Naive thymus-derived CD4-positive, alpha-beta T cell (primary cell): ENCODE results near the gene PPIA. TPM values are rescaled to one million over a fixed set of nuclear protein-coding genes. Genes with fewer than 3 reads are reported as not detected.
"Not testable (repeated sequence)": the region's sequence is repeated elsewhere in the genome, so short reads cannot be mapped to it uniquely, and the experiment has no call there.

ENCODE experiments used
- ATAC-seq: fragments of 150-1000 bp; cut with Tn5 transposase; 2 replicates; pipeline ENCODE4 v1.10.0; 2021; ENCODE audit warnings: mild to moderate bottlenecking, moderate library complexity
- CTCF ChIA-PET: fragments of 350-600 bp; sonication (Branson Sonifier 250); formaldehyde crosslinking; loops from one replicate; lab custom pipeline; 2021; ENCODE audit warnings: antibody characterized with exemption; lab: Charles Lee
- POLR2A ChIA-PET: fragments of 350-600 bp; sonication (Branson Sonifier 250); formaldehyde crosslinking; loops from one replicate; lab custom pipeline; 2021; ENCODE audit warnings: antibody characterized with exemption, inconsistent platforms; lab: Charles Lee
- DNase-seq, 9 donors: peaks; one replicate each; pipeline versions ENCODE4 v3.0.0 to v3.0.0-alpha.2; 2020 to 2022; ENCODE audit warnings: mixed read lengths in 1 of 9
- H3K27ac ChIP-seq: one replicate; pipeline ENCODE4 v1.7.0; 2013; ENCODE audit warnings: mild to moderate bottlenecking, low read depth, low read length, moderate library complexity
- H3K27me3 ChIP-seq, 2 donors: one replicate each; pipeline ENCODE4 v1.7.0; 2013; ENCODE audit warnings: low read length in 2 of 2, mild to moderate bottlenecking in 2 of 2, moderate library complexity in 2 of 2; ENCODE audit not compliant: control insufficient read depth in 2 of 2, insufficient read depth in 2 of 2
- H3K36me3 ChIP-seq, 3 experiments: 1 replicate in 2 of 3; 2 replicates in 1 of 3; pipeline ENCODE4 v1.7.0; 2013; ENCODE audit warnings: low read length in 3 of 3, mild to moderate bottlenecking in 3 of 3, moderate library complexity in 1 of 3; ENCODE audit not compliant: insufficient read depth in 3 of 3, control insufficient read depth in 2 of 3
- H3K4me1 ChIP-seq, 2 donors: one replicate each; pipeline ENCODE4 v1.7.0; 2013; ENCODE audit warnings: low read length in 2 of 2, mild to moderate bottlenecking in 2 of 2, moderate library complexity in 1 of 2; ENCODE audit not compliant: control insufficient read depth in 2 of 2, insufficient read depth in 2 of 2
- H3K4me3 ChIP-seq: 2 replicates; pipeline ENCODE4 v1.7.0; 2013; ENCODE audit warnings: mild to moderate bottlenecking, low read length
- H3K9me3 ChIP-seq, 3 experiments: 1 replicate in 2 of 3; 2 replicates in 1 of 3; pipeline ENCODE4 v1.7.0; 2013; ENCODE audit warnings: low read length in 3 of 3; ENCODE audit not compliant: control insufficient read depth in 2 of 3
- H3K27ac Mint-ChIP-seq, 9 donors: one replicate each; pipeline ENCODE4 v1.8.0; 2020 to 2022; ENCODE audit warnings: mixed read lengths in 9 of 9, mild to moderate bottlenecking in 8 of 9, moderate library complexity in 5 of 9, inconsistent platforms in 2 of 9
- H3K27me3 Mint-ChIP-seq, 5 donors: one replicate each; pipeline ENCODE4 v1.8.0; 2021 to 2022; ENCODE audit warnings: mixed read lengths in 5 of 5, mild to moderate bottlenecking in 1 of 5
- H3K36me3 Mint-ChIP-seq, 5 donors: one replicate each; pipeline ENCODE4 v1.8.0; 2020 to 2022; ENCODE audit warnings: mixed read lengths in 5 of 5, mild to moderate bottlenecking in 3 of 5, inconsistent platforms in 1 of 5
- H3K4me1 Mint-ChIP-seq, 7 donors: one replicate each; pipeline ENCODE4 v1.8.0; 2020 to 2022; ENCODE audit warnings: mixed read lengths in 7 of 7, mild to moderate bottlenecking in 3 of 7, inconsistent platforms in 1 of 7
- H3K4me3 Mint-ChIP-seq, 10 donors: one replicate each; pipeline ENCODE4 v1.8.0; 2020 to 2022; ENCODE audit warnings: mild to moderate bottlenecking in 10 of 10, mixed read lengths in 10 of 10, moderate library complexity in 6 of 10, inconsistent platforms in 2 of 10
- H3K9me3 Mint-ChIP-seq, 11 donors: one replicate each; pipeline ENCODE4 v1.8.0; 2020 to 2022; ENCODE audit warnings: mixed read lengths in 11 of 11, mild to moderate bottlenecking in 4 of 11, inconsistent platforms in 1 of 11, moderate library complexity in 1 of 11
- intact Hi-C, 2 donors: fragments of 100-400 bp; cut with micrococcal nuclease; formaldehyde crosslinking; loops; one replicate each; pipeline ENCODE4 v1.15.1; 2023
- polyA plus RNA-seq, 2 donors: library from polyadenylated mRNA; unstranded; fragments of 300-500 nt; fragmentation: Illumina TruSeq; gene quantifications; one replicate each; pipeline ENCODE4 v1.2.3, GENCODE V29; 2021
- total RNA-seq, 6 experiments: library from RNA in 5 of 6; stranded (reverse) in 5 of 6; gene quantifications; 1 replicate in 5 of 6; 2 replicates in 1 of 6; pipeline ENCODE4 v1.2.3 and lab custom pipeline; 2021 to 2026

PPIA gene
- total and polyA plus RNA-seq, 7 experiments from 2014 or later, result 535 to 3,303 (median 639) TPM

DNA sequence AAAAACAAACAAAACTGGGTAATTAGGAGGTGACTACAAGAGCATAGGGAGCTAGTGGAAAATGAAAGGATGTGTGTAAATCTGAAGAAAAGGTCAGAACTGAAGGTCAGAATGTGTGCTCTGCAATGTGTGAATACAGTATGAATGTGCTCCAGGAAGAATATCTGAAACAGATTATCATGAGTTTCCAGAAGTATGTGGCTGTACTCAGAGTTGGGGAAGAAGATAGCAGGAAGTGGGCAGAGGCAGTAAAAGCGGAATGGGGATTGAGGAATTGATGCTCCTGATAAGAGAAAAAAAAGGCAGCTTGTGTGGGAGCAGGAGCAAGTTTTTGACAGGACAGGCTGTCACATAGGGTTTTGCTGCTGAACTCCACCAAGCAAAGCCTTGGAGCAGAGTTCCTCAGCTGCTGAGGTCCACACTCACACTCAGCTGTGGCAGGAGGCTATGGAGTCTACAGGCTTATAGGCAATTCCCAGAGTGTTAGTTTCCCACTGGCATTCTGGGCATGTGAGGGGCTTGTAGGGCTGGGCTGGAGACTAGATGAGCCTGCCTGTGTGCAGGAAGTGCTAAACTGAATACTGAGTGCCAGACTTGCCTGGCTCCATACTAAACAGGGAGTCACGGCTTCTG, 28.5 kb downstream of the PPIA start:
- peak overlapping the region; percentile 1 to 93 (median 62) for H3K27ac Mint-ChIP-seq
- no peaks in the 10 kb centered on the region for H3K9me3 Mint-ChIP-seq
- H3K4me1 ChIP-seq, result no peaks in the 10 kb centered on the region
- no peaks in the 10 kb centered on the region for H3K27me3 ChIP-seq
- ATAC-seq (peak; percentile 26), DNase-seq (no peak)
- H3K4me3 Mint-ChIP-seq, result no peak overlapping the region
- no peak overlapping the region for H3K27ac ChIP-seq
- H3K9me3 ChIP-seq, result no peaks in the 10 kb centered on the region
- H3K36me3 ChIP-seq, result peaks cover 0 to 26% (median 6%) of the 10 kb centered on the region in 3 experiments
- H3K4me3 ChIP-seq, result no peak overlapping the region
- intact Hi-C loops, result no loop called here
- peaks cover 0 to 26% (median 5%) of the 10 kb centered on the region in 5 donors for H3K36me3 Mint-ChIP-seq
- peaks cover 4 to 26% (median 12%) of the 10 kb centered on the region in 7 donors for H3K4me1 Mint-ChIP-seq
- ChIA-PET POLR2A (interaction anchor here (0.6 to 0.9 kb wide), 2 partner anchors 28 to 126 kb away, joined by 3 read pairs; no protein-coding TSS in a partner anchor), CTCF (interaction anchor here (0.5 kb wide), 1 partner anchor 14 kb away, joined by 3 read pairs; no protein-coding TSS in a partner anchor)
- H3K27me3 Mint-ChIP-seq, result no peaks in the 10 kb centered on the region

DNA sequence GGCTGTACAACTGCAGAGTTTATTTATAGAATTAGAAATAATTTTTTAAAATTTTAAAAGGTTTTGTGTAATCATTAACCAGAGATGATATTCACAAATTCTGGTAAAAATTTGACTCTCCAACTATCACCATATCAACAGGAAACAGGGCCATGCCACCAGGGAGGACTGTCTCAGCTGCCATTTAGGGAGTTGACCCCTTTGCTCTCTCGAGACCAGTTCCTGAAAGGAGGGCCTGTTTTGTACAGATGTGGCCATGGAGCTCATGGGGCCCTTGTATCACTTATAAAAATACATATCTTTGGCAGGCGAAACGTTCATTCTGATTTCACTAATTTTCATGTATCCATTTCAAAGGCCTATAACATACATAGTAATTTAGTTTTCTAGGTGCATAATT, 31.1 kb downstream of the PPIA start:
- Mint-ChIP-seq H3K9me3 (no peaks in the 10 kb centered on the region), H3K4me1 (peaks cover 4 to 26% (median 10%) of the 10 kb centered on the region in 7 donors), H3K27ac (peak overlapping the region in 6 of 9 donors; percentile 9 to 77 (median 47)), H3K36me3 (peaks cover 0 to 32% (median 12%) of the 10 kb centered on the region in 5 donors), H3K4me3 (no peak overlapping the region), H3K27me3 (no peaks in the 10 kb centered on the region)
- no peak overlapping the region for H3K4me3 ChIP-seq
- ChIA-PET POLR2A (interaction anchor here (1.6 kb wide), 1 partner anchor 11 kb away, joined by 4 read pairs; no protein-coding TSS in a partner anchor), CTCF (no interaction called here)
- ATAC-seq (no peak), DNase-seq (no peak)
- no peaks in the 10 kb centered on the region for H3K4me1 ChIP-seq
- no peaks in the 10 kb centered on the region for H3K9me3 ChIP-seq
- no peaks in the 10 kb centered on the region for H3K27me3 ChIP-seq
- no peak overlapping the region for H3K27ac ChIP-seq
- H3K36me3 ChIP-seq, result peaks cover 0 to 43% (median 6%) of the 10 kb centered on the region in 3 experiments
- intact Hi-C loops, result no loop called here

DNA sequence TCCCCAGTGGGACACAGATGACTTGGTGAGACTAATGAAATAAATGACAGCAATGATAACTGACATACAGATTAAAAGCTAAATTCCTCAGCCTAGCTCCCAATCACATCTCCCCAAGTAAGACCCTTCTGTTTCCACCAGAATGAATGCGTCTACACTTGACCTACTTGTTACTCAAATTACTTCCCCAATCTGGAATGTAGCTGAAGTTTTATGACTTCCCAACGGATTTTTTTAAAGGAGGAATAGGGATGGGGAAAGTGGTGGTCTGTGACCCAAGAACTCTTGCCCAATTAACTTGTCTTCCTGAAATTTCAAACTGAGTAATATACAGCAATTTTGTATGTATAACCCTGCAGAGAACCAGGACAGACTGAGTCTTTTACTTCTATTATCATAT, 42.3 kb downstream of the PPIA start:
- Mint-ChIP-seq H3K36me3 (peaks cover 7 to 38% (median 25%) of the 10 kb centered on the region in 5 donors), H3K27me3 (no peaks in the 10 kb centered on the region), H3K4me3 (no peak overlapping the region), H3K27ac (peak overlapping the region in 3 of 9 donors; percentile 25 to 68 (median 48)), H3K4me1 (peaks cover 21 to 42% (median 28%) of the 10 kb centered on the region in 7 donors), H3K9me3 (no peaks in the 10 kb centered on the region)
- Histone ChIP-seq H3K4me1 (peaks cover 0 to 4% of the 10 kb centered on the region in 2 donors), H3K9me3 (no peaks in the 10 kb centered on the region), H3K27me3 (no peaks in the 10 kb centered on the region), H3K27ac (no peak overlapping the region), H3K36me3 (peaks cover 8 to 56% (median 11%) of the 10 kb centered on the region in 3 experiments), H3K4me3 (no peak overlapping the region)
- intact Hi-C loops, result no loop called here
- DNase-seq, result no peak
- CTCF ChIA-PET, result no interaction called here
- no peak for ATAC-seq
- POLR2A ChIA-PET, result interaction anchor here (0.8 to 1.2 kb wide), 2 partner anchors 10 to 11 kb away, joined by 4 read pairs; partner anchors contain the start of gene H2AZ2

DNA sequence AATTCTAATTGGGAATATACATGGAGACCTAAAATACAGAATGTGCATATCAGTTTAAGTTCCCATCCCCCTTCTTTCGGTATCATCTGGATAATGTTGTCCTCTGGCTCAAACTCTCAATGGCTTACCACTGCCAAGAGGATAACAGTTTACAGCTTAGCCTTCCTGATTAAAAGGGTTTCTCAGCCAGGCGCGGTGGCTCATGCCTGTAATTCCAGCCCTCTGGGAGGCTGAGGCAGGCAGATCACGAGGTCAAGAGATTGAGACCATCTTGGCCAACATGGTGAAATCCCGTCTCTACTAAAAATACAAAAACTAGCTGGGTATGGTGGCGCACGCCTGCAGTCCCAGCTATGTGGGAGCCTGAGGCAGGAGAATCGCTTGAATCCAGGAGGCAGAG, 46.2 kb downstream of the PPIA start:
- intact Hi-C loops, result not testable (repeated sequence)

DNA sequence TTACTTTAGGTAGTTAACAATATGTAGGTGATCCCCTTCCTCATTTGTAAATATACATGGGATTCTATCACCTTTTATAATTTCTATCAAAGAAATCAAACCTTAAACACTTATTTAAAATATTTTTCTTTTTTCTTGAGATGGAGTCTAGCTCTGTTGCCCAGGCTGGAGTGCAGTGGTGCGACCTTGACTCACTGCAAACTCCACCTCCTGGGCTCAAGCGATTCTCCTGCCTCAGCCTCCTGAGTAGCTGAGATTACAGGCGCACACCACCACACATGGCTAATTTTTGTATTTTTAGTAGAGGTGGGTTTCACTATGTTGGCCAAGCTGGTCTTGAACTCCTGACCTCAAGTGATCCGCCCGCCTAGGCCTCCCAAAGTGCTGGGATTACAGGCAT, 47.0 kb downstream of the PPIA start:
- CTCF ChIA-PET, intact Hi-C loops, H3K9me3 ChIP-seq, ATAC-seq, H3K27me3 ChIP-seq, H3K27me3 Mint-ChIP-seq, H3K9me3 Mint-ChIP-seq, DNase-seq, H3K4me3 ChIP-seq, H3K27ac ChIP-seq, H3K4me3 Mint-ChIP-seq, H3K27ac Mint-ChIP-seq: not testable (repeated sequence)
- Histone ChIP-seq H3K4me1 (peaks cover 0 to 15% of the 10 kb centered on the region in 2 donors), H3K36me3 (peaks cover 3 to 24% (median 3%) of the 10 kb centered on the region in 3 experiments)
- Mint-ChIP-seq H3K36me3 (peaks cover 7 to 29% (median 21%) of the 10 kb centered on the region in 5 donors), H3K4me1 (peaks cover 39 to 65% (median 57%) of the 10 kb centered on the region in 7 donors)
- POLR2A ChIA-PET, result interaction anchor here (0.6 to 0.7 kb wide), 3 partner anchors 47 to 292 kb away, joined by 3 to 6 read pairs (median 4); no protein-coding TSS in a partner anchor

More for the DNA sequence above, 46.2 kb downstream of the PPIA start:
- H3K4me3 Mint-ChIP-seq, result peak overlapping the region in 2 of 10 donors; percentile 15 to 20
- DNase-seq, H3K9me3 Mint-ChIP-seq, H3K27ac ChIP-seq, H3K9me3 ChIP-seq, H3K4me3 ChIP-seq, H3K27me3 ChIP-seq, H3K27me3 Mint-ChIP-seq, ATAC-seq: not testable (repeated sequence)
- H3K36me3 Mint-ChIP-seq, result peaks cover 7 to 31% (median 22%) of the 10 kb centered on the region in 5 donors
- Histone ChIP-seq H3K36me3 (peaks cover 3 to 29% (median 5%) of the 10 kb centered on the region in 3 experiments), H3K4me1 (peaks cover 0 to 15% of the 10 kb centered on the region in 2 donors)
- CTCF ChIA-PET, result interaction anchor here (0.6 kb wide), 1 partner anchor 187 kb away, joined by 3 read pairs; no protein-coding TSS in a partner anchor
- peaks cover 39 to 62% (median 55%) of the 10 kb centered on the region in 7 donors for H3K4me1 Mint-ChIP-seq
- POLR2A ChIA-PET, result interaction anchor here (0.7 kb wide), 1 partner anchor 293 kb away, joined by 6 read pairs; no protein-coding TSS in a partner anchor
- peak overlapping the region in 2 of 9 donors; percentile 16 to 64 for H3K27ac Mint-ChIP-seq

DNA sequence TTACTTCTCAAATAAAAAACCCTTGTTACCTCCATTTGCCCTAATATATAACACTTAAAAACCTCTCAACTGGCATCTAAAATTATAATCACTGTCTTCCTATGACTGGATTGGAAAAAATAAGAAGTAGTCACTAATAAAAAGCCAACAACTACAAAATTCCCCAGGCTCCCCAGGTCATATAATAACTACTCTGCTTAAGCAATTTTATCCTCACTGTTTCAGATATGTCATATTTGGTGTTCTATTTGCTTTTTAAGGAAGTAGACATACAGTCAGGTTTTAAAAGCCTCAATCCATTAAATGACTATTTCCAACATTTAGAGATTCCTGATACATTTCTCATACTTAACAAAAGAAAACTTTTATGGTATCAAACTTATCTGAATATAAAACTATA, 49.0 kb downstream of the PPIA start:
- peaks cover 0 to 2% (median 0%) of the 10 kb centered on the region in 5 donors for H3K27me3 Mint-ChIP-seq
- H3K4me1 Mint-ChIP-seq, result peaks cover 34 to 72% (median 52%) of the 10 kb centered on the region in 7 donors
- DNase-seq (no peak), ATAC-seq (no peak)
- ChIA-PET POLR2A (interaction anchor here (0.5 to 5.7 kb wide), 15 partner anchors 9 to 569 kb away, joined by 3 to 60 read pairs (median 4); partner anchors contain the start of genes OGDH, PPIA, PURB and TMED4), CTCF (interaction anchor here (0.6 to 1.0 kb wide), 4 partner anchors 47 to 311 kb away, joined by 3 to 4 read pairs (median 3); no protein-coding TSS in a partner anchor)
- H3K4me3 ChIP-seq, result no peak overlapping the region
- H3K36me3 Mint-ChIP-seq, result peaks cover 7 to 22% (median 14%) of the 10 kb centered on the region in 5 donors
- H3K9me3 Mint-ChIP-seq, result peaks cover 0 to 2% (median 0%) of the 10 kb centered on the region in 11 donors
- peak overlapping the region; percentile 5 to 100 (median 98) for H3K27ac Mint-ChIP-seq
- no peaks in the 10 kb centered on the region for H3K9me3 ChIP-seq
- intact Hi-C loops, result loop anchor here (5.0 kb wide), 5 partner anchors 132 to 803 kb away; partner anchors contain the start of genes DBNL (in 1 of the 2), MYO1G (in 1 of the 2) and NUDCD3 (in 1 of the 2)
- H3K4me3 Mint-ChIP-seq, result peak overlapping the region; percentile 13 to 99 (median 90)
- peaks cover 0 to 15% of the 10 kb centered on the region in 2 donors for H3K4me1 ChIP-seq
- H3K27me3 ChIP-seq, result no peaks in the 10 kb centered on the region
- H3K27ac ChIP-seq, result peak overlapping the region; percentile 96
- H3K36me3 ChIP-seq, result peaks cover 0 to 10% (median 3%) of the 10 kb centered on the region in 3 experiments
